ENCODE measurements around the gene PLEKHG4B.

- TF ChIP-seq, protein P1, sequence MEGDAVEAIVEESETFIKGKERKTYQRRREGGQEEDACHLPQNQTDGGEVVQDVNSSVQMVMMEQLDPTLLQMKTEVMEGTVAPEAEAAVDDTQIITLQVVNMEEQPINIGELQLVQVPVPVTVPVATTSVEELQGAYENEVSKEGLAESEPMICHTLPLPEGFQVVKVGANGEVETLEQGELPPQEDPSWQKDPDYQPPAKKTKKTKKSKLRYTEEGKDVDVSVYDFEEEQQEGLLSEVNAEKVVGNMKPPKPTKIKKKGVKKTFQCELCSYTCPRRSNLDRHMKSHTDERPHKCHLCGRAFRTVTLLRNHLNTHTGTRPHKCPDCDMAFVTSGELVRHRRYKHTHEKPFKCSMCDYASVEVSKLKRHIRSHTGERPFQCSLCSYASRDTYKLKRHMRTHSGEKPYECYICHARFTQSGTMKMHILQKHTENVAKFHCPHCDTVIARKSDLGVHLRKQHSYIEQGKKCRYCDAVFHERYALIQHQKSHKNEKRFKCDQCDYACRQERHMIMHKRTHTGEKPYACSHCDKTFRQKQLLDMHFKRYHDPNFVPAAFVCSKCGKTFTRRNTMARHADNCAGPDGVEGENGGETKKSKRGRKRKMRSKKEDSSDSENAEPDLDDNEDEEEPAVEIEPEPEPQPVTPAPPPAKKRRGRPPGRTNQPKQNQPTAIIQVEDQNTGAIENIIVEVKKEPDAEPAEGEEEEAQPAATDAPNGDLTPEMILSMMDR (IDR thresholded peaks at IDR 0.05), result no peak
- TF ChIP-seq, protein P2, sequence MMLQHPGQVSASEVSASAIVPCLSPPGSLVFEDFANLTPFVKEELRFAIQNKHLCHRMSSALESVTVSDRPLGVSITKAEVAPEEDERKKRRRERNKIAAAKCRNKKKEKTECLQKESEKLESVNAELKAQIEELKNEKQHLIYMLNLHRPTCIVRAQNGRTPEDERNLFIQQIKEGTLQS (CRISPR knock-in tag; conservative IDR thresholded peaks at IDR 0.05), result no peak
- no peak for TF ChIP-seq USF1 (CRISPR knock-in tag; IDR thresholded peaks at IDR 0.05)
Measured at GRCh38 chr5:48192-48591, 43.8 kb upstream of the PLEKHG4B start.

All from WTC11 (cell line).